Kidney epithelial cell (primary cell): Measurements from ENCODE around the gene CCDC88A. TPM values are rescaled to one million over a fixed set of nuclear protein-coding genes. Genes with fewer than 3 reads are reported as not detected.
A peak's percentile ranks its signal among the peaks of the same experiment; 100 is the strongest.

Source experiments
- DNase-seq: peaks from one replicate; pipeline ENCODE4 v3.0.0-alpha.2; 2010; ENCODE audit warnings: low read depth
- H3K27me3 ChIP-seq: 2 replicates; pipeline ENCODE4 v1.6.0; 2011; ENCODE audit warnings: low read length; ENCODE audit not compliant: control insufficient read depth, insufficient read depth
- H3K36me3 ChIP-seq: 2 replicates; pipeline ENCODE4 v1.5.1; 2011; ENCODE audit warnings: low read length; ENCODE audit not compliant: control insufficient read depth, insufficient read depth
- H3K4me3 ChIP-seq: 2 replicates; pipeline ENCODE4 v1.5.1; 2011; ENCODE audit warnings: low read depth, mild to moderate bottlenecking, control low read depth, low read length
- CTCF ChIP-seq: IDR thresholded peaks from 2 replicates; pipeline ENCODE4 v1.5.1; 2011; ENCODE audit warnings: mild to moderate bottlenecking, moderate library complexity, low read length, control low read depth, inconsistent platforms; ENCODE audit not compliant: insufficient read depth, poor library complexity, severe bottlenecking
- total RNA-seq: library from RNA; depleted of rRNA; stranded (reverse); fragments of >200 nt; gene quantifications from 2 replicates; pipeline ENCODE4 v1.2.3, GENCODE V29; 2015

Gene CCDC88A
- total RNA-seq, 1 donor from 2014 or later, result 18.8 TPM

GRCh38 chr2:55418512-55419232 lies 984 bp downstream of the CCDC88A start:
- DNase-seq, result no peak
- no peak for TF ChIP-seq CTCF
- H3K27me3 ChIP-seq, result no peaks in the 10 kb centered on the region
- H3K4me3 ChIP-seq, result peak overlapping the region; percentile 97
- no peaks in the 10 kb centered on the region for H3K36me3 ChIP-seq

GRCh38 chr2:55418072-55418471 lies 1.6 kb downstream of the CCDC88A start:
- DNase-seq, result no peak
- no peaks in the 10 kb centered on the region for H3K36me3 ChIP-seq
- peak overlapping the region; percentile 97 for H3K4me3 ChIP-seq
- no peak for TF ChIP-seq CTCF
- H3K27me3 ChIP-seq, result no peaks in the 10 kb centered on the region

GRCh38 chr2:55416786-55417568 lies 2.7 kb downstream of the CCDC88A start:
- no peaks in the 10 kb centered on the region for H3K27me3 ChIP-seq
- no peak for DNase-seq
- H3K36me3 ChIP-seq, result peaks cover 1% of the 10 kb centered on the region
- H3K4me3 ChIP-seq, result no peak overlapping the region
- TF ChIP-seq CTCF, result no peak

- Histone ChIP-seq H3K4me3 (no peak overlapping the region), H3K36me3 (peaks cover 1% of the 10 kb centered on the region), H3K27me3 (no peaks in the 10 kb centered on the region)
- DNase-seq, result no peak
- TF ChIP-seq CTCF, result no peak
These were observed 4.4 kb downstream of the CCDC88A start for GRCh38 chr2:55415300-55415699.

- no peak for DNase-seq
- Histone ChIP-seq H3K36me3 (peaks cover 1% of the 10 kb centered on the region), H3K4me3 (no peak overlapping the region), H3K27me3 (no peaks in the 10 kb centered on the region)
- no peak for TF ChIP-seq CTCF
These were observed 10.5 kb downstream of the CCDC88A start for GRCh38 chr2:55408918-55409868.
